Lower leg skin (tissue), 4 donors: ENCODE data around the gene TPST2. TPM values are rescaled to one million over a fixed set of nuclear protein-coding genes. Genes with fewer than 3 reads are reported as not detected.
"Not testable (repeated sequence)": the region's sequence is repeated elsewhere in the genome, so short reads cannot be mapped to it uniquely, and the experiment has no call there.

Source experiments
- DNase-seq, 2 donors: peaks; one replicate each; pipeline ENCODE4 v3.0.0-alpha.2; 2019; ENCODE audit warnings: low spot score in 2 of 2
- H3K4me3 ChIP-seq: fragments of 200-600 bp; sonication (generic); 2 replicates; pipeline ENCODE4 v1.5.1; 2017; ENCODE audit warnings: mild to moderate bottlenecking, low read depth; ENCODE audit not compliant: poor library complexity, severe bottlenecking
- POLR2A ChIP-seq, 2 donors: fragments of 450-650 bp; IDR thresholded peaks; one replicate each; pipeline ENCODE4 v1.6.1; 2016 to 2017; ENCODE audit warnings: antibody characterized with exemption in 2 of 2, mild to moderate bottlenecking in 1 of 2, moderate library complexity in 1 of 2
- WGBS, 2 donors: methylation state at CpG; one replicate each; pipeline ENCODE4 v1.1.5; 2018; 5-methylcytosine and 5-hydroxymethylcytosine counted together
- intact Hi-C: fragments of 100-400 bp; cut with DNase I; formaldehyde crosslinking; loops from one replicate; pipeline ENCODE4 v1.15.0; 2023; ENCODE audit warnings: low total_unique reads
- total RNA-seq, 4 donors: library from RNA; depleted of rRNA; stranded (reverse); fragments of >200 nt; gene quantifications; one replicate each; pipeline ENCODE4 v1.1.0, GENCODE V29; 2016
- TF ChIP-seq, protein P1 (sequence below), 3 donors: fragments of 450-650 bp; IDR thresholded peaks; one replicate each; pipeline ENCODE4 v1.5.1; 2016; ENCODE audit warnings: antibody characterized with exemption in 3 of 3, mild to moderate bottlenecking in 3 of 3, moderate library complexity in 2 of 3

Gene TPST2
- total RNA-seq, 4 donors from 2014 or later, result 54.9 to 60.6 (median 58.5) TPM

DNA sequence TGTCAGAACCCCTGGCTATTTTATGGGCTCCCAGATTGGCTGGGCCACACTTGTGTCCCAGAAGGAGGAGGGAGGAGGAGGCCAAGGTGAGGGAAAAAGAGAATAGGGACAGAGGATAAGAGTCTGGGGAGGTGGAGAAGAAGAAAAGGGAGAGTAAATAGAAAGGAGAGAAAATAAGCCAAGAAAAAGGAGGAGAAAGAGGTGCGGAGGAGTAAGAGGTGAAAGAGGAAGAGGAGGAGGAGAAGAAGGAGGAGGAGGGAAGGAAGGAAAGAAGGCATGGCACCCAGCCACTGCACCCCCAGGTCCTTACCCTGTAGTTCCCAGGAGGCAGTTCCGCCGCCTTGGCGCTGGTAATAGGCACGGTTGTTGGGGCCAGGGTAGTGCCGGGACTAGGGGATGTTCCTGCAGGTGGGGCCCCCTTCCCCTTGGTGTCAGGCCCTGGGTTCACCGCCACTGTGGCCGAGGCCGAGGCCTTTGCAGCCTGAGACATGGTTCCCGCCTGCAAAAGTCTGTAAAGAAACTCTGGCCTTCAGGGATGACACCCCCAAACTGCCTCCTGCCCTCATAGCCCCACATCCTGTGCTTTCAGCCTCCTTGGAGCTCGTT lies 26.0 kb upstream of the TPST2 start:
- no peak for DNase-seq
- 72 to 79% methylated on average over 9 to 11 of the region's 11 CpGs for WGBS, 2 donors
- no peak for TF ChIP-seq POLR2A (IDR thresholded peaks at IDR 0.05)
- TF ChIP-seq, protein P1, sequence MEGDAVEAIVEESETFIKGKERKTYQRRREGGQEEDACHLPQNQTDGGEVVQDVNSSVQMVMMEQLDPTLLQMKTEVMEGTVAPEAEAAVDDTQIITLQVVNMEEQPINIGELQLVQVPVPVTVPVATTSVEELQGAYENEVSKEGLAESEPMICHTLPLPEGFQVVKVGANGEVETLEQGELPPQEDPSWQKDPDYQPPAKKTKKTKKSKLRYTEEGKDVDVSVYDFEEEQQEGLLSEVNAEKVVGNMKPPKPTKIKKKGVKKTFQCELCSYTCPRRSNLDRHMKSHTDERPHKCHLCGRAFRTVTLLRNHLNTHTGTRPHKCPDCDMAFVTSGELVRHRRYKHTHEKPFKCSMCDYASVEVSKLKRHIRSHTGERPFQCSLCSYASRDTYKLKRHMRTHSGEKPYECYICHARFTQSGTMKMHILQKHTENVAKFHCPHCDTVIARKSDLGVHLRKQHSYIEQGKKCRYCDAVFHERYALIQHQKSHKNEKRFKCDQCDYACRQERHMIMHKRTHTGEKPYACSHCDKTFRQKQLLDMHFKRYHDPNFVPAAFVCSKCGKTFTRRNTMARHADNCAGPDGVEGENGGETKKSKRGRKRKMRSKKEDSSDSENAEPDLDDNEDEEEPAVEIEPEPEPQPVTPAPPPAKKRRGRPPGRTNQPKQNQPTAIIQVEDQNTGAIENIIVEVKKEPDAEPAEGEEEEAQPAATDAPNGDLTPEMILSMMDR (IDR thresholded peaks at IDR 0.05), result no peak
- intact Hi-C loops, result no loop called here
- H3K4me3 ChIP-seq, result no peak overlapping the region

DNA sequence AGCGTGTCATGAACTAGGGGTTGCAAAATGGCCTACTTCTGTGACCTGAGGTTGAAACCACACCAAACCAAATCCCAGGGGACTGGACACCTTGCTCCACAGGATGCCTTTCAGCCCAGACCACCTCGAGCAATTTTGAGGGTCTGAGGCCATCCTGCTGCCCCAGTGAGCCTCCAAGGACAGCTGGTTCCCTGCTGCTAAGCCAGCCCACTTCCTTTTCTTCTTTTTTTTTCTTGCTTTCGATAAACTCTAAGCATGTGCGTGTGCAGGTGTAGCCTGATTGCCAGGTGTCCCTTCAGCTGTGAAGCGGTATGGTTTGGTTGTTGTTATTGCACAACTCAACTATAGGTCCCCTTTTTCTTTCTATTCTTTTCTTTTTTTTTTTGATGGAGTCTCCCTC lies 25.2 kb upstream of the TPST2 start:
- 52 to 65% methylated on average over 5 of the region's 5 CpGs for WGBS, 2 donors
- H3K4me3 ChIP-seq, result no peak overlapping the region
- intact Hi-C loops, result no loop called here
- no peak for TF ChIP-seq POLR2A (IDR thresholded peaks at IDR 0.05)
- TF ChIP-seq, protein P1 (IDR thresholded peaks at IDR 0.05), result no peak
- no peak for DNase-seq

DNA sequence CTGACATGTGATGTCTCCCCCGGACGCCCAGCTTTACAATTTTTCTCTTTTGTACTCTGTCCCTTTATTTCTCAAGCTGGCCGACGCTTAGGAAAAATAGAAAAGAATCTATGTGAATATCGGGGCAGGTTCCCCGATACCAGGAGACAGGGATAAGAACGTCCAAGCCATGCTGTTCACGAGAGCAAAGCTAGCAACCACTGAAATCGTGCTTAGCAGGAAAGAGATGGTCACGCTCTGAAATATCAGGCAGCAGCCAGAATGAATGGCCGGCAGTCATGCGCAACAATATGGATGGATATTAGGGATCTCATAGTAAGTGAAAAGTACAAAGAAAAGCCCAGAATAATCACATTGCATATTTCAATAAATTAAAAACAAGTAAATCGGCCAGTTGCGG lies 24.4 kb upstream of the TPST2 start:
- 56 to 60% methylated on average over 14 of the region's 14 CpGs for WGBS, 2 donors
- intact Hi-C loops, result no loop called here
- no peak for DNase-seq
- H3K4me3 ChIP-seq, result no peak overlapping the region
- TF ChIP-seq POLR2A (IDR thresholded peaks at IDR 0.05), result no peak
- TF ChIP-seq, protein P1 (IDR thresholded peaks at IDR 0.05), result no peak

DNA sequence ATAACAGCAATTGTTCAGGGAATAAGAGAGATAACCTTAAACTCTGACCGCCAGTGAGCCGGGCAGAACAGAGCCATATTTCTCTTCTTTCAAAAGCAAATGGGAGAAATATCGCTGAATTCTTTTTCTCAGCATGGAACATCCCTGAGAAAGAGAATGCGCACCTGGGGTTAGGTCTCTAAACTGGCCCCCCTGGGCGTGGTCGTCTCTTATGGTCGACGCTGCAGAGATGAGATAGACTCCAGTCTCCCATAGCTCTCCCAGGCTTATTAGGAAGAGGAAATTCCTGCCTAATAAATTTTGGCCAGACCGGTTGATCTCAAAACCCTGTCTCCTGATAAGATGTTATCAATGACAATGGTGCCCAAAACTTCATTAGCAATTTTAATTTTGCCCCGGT lies 23.8 kb upstream of the TPST2 start:
- WGBS, 2 donors, result 29 to 42% methylated on average over 10 of the region's 10 CpGs
- intact Hi-C loops, result not testable (repeated sequence)

DNA sequence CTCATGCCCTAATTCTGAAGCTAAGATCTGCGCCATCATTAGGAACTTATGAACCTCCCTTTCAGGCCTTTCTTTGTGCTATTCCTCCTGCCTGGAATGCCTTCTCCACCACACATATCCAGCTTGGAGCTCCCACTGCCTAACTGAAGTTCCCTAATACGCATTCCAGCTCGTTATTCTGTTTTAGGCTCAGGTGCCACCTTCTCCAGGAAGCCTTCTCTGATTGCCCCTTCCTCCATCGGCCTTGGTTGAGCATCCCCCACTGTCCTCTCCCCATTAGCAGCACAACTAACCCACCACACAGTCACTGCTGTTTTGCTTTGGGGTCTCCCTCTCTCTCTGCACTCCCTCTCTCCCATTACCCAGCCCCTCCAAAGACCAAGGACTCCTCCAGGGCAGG lies 22.7 kb upstream of the TPST2 start:
- 82 to 88% methylated on average over 4 of the region's 4 CpGs for WGBS, 2 donors
- DNase-seq, result no peak
- no peak overlapping the region for H3K4me3 ChIP-seq
- intact Hi-C loops, result no loop called here
- no peak for TF ChIP-seq POLR2A (IDR thresholded peaks at IDR 0.05)

More for the DNA sequence above, 23.8 kb upstream of the TPST2 start:
- DNase-seq, H3K4me3 ChIP-seq: not testable (repeated sequence)

DNA sequence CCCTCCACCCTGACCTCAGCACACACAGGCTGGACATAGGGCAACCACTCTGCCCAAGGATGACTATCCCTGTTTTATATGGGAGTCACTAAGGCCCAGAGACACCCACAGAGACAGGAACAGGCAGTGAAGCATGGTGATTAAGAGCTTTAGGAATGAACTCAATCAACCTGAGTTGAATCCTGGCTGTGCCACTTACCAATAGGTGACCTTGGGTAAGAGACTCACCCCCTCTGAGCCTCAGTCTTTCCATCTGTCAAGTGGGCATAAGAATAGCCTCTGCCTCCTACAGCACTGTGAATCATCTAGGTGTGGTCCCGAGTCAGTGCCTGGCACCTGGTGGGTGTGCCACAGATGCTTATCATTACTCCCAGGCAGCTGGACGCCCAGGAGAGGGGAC lies 21.1 kb upstream of the TPST2 start:
- no peak for DNase-seq
- 38 to 45% methylated on average over 2 of the region's 2 CpGs for WGBS, 2 donors
- intact Hi-C loops, result no loop called here
- TF ChIP-seq POLR2A (IDR thresholded peaks at IDR 0.05), result no peak
- TF ChIP-seq, protein P1 (IDR thresholded peaks at IDR 0.05), result no peak
- H3K4me3 ChIP-seq, result no peak overlapping the region
